ENCODE measurements around the gene WNT7B. TPM values are rescaled to one million over a fixed set of nuclear protein-coding genes. Genes with fewer than 3 reads are reported as not detected.

The WNT7B gene
- total and polyA plus RNA-seq, 2 of the 8 experiments (the other 6 are each of a cell fraction or from before 2014, with no cell fraction given), result 0.14 to 0.24 TPM

- H3K4me2 ChIP-seq (ENCODE audit: insufficient read depth in 1 of 2, low read depth in 2 of 2, low read length in 2 of 2), result no peak overlapping the region
- H3K4me1 ChIP-seq (replicated peaks in 1 of 4; ENCODE audit: control insufficient read depth in 3 of 4, insufficient read depth in 4 of 4, low read length in 3 of 4), result no peaks in the 10 kb centered on the region
- no peak overlapping the region for H3K4me3 ChIP-seq (ENCODE audit: extremely low read depth in 1 of 4, insufficient read depth in 2 of 4, low read depth in 3 of 4, low read length in 4 of 4)
- peaks cover 0 to 2% of the 10 kb centered on the region in 2 experiments for H4K20me1 ChIP-seq (replicated peaks in 1 of 2; ENCODE audit: control insufficient read depth in 1 of 2, insufficient read depth in 2 of 2, low read length in 2 of 2)
- no peak overlapping the region for H4K5ac ChIP-seq (ENCODE audit: insufficient read length, low read depth, low read length)
- no peak overlapping the region for H3K27ac ChIP-seq (ENCODE audit: low read depth, low read length)
- H3K18ac ChIP-seq (ENCODE audit: extremely low read depth, low read length), result no peak overlapping the region
- no peak overlapping the region for H2BK5ac ChIP-seq (ENCODE audit: low read depth, low read length)
- no peak overlapping the region for H2BK12ac ChIP-seq (ENCODE audit: low read depth, low read length)
- no peak overlapping the region for H2BK20ac ChIP-seq (ENCODE audit: low read length)
- no peaks in the 10 kb centered on the region for H3K36me3 ChIP-seq (ENCODE audit: control insufficient read depth in 2 of 4, insufficient read depth in 4 of 4, low read length in 3 of 4)
- no peaks in the 10 kb centered on the region for H3K9me3 ChIP-seq (ENCODE audit: insufficient read depth in 2 of 2, low read depth in 1 of 2, low read length in 1 of 2)
- H3K27me3 ChIP-seq (replicated peaks in 1 of 4; ENCODE audit: control insufficient read depth in 3 of 4, extremely low read depth in 1 of 4, insufficient read depth in 3 of 4, low read length in 3 of 4), result no peaks in the 10 kb centered on the region
- H3K56ac ChIP-seq (replicated peaks; ENCODE audit: insufficient read length, low read depth, low read length), result no peak overlapping the region
- no peak overlapping the region for H4K8ac ChIP-seq (ENCODE audit: extremely low read depth, insufficient read depth, low read length)
- ChIA-PET CTCF (ENCODE audit: partially characterized antibody) (interaction anchor here (0.9 kb wide), 1 partner anchor 63 kb away, joined by 3 read pairs; no protein-coding TSS in a partner anchor), POLR2A (ENCODE audit: partially characterized antibody) (interaction anchor here (1.0 kb wide), 1 partner anchor 9 kb away, joined by 3 read pairs; no protein-coding TSS in a partner anchor)
- no peak overlapping the region for H3K9ac ChIP-seq (replicated peaks in 1 of 4; ENCODE audit: extremely low read depth in 1 of 4, low read depth in 3 of 4, low read length in 3 of 4)
- no peak overlapping the region for H2BK15ac ChIP-seq (ENCODE audit: low read length)
- H4K91ac ChIP-seq (replicated peaks; ENCODE audit: insufficient read length, low read length), result no peak overlapping the region
- H2BK120ac ChIP-seq (replicated peaks; ENCODE audit: low read depth, low read length), result no peak overlapping the region
- no peak for DNase-seq (ENCODE audit: low read depth in 1 of 2, low spot score in 2 of 2)
- H3K79me1 ChIP-seq (ENCODE audit: low read depth, low read length), result no peaks in the 10 kb centered on the region
- H3K4ac ChIP-seq (replicated peaks; ENCODE audit: insufficient read length, low read depth, low read length), result no peak overlapping the region
- H3K79me2 ChIP-seq (ENCODE audit: control insufficient read depth in 1 of 2, insufficient read depth in 2 of 2, low read length in 2 of 2), result no peaks in the 10 kb centered on the region
- H3K14ac ChIP-seq (ENCODE audit: insufficient read length), result no peak overlapping the region
- FAIRE-seq, result no peak
- 77% methylated on average over 11 of the region's 11 CpGs; no CpG with 5 or more reads in 1 of the 2 experiments for WGBS, 2 experiments (ENCODE audit: extremely low coverage in 1 of 2, insufficient coverage in 1 of 2, insufficient read length in 1 of 2, insufficient replicate concordance in 2 of 2, low coverage in 1 of 2, low lambda C conversion rate in 2 of 2, missing lambda C conversion rate in 1 of 2)
- no peak overlapping the region for H2AK5ac ChIP-seq (ENCODE audit: low read depth, low read length)
- H3K23ac ChIP-seq (ENCODE audit: insufficient read length), result no peak overlapping the region
- H2AFZ ChIP-seq (ENCODE audit: low read length), result no peak overlapping the region
- H3K23me2 ChIP-seq (ENCODE audit: low read depth, low read length), result peaks cover 7% of the 10 kb centered on the region; the same call in 1 of the 2 replicates
- TF ChIP-seq PHF8 (conservative IDR thresholded peaks at IDR 0.05; ENCODE audit: low read depth, low read length), result no peak
- no peak for TF ChIP-seq MAFK (IDR thresholded peaks at IDR 0.05; ENCODE audit: low read depth, low read length)
- no peak for TF ChIP-seq GABPA (IDR thresholded peaks at IDR 0.05; ENCODE audit: borderline replicate concordance, insufficient read depth, low read length)
- no peak for TF ChIP-seq TEAD4 (IDR thresholded peaks at IDR 0.05; ENCODE audit: low read depth, low read length)
- TF ChIP-seq RNF2 (IDR thresholded peaks at IDR 0.05; ENCODE audit: borderline replicate concordance, low read depth, low read length, missing control alignments, poor library complexity, severe bottlenecking), result no peak
- no peak for TF ChIP-seq CEBPB (IDR thresholded peaks at IDR 0.05; ENCODE audit: low read depth, low read length)
- no peak for TF ChIP-seq JUN (IDR thresholded peaks at IDR 0.05; ENCODE audit: low read depth, low read length)
- no peak for TF ChIP-seq RFX5 (IDR thresholded peaks at IDR 0.05; ENCODE audit: borderline replicate concordance, low read depth, low read length)
- TF ChIP-seq EGR1 (IDR thresholded peaks at IDR 0.05; ENCODE audit: borderline replicate concordance, low read depth, low read length), result no peak
- no peak for TF ChIP-seq EP300 (IDR thresholded peaks at IDR 0.05; ENCODE audit: borderline replicate concordance in 1 of 2, low read depth in 2 of 2, low read length in 2 of 2)
- TF ChIP-seq SIX5 (IDR thresholded peaks at IDR 0.05; ENCODE audit: low read depth, low read length), result no peak
- TF ChIP-seq SP2 (IDR thresholded peaks at IDR 0.05; ENCODE audit: low read length), result no peak
- no peak for TF ChIP-seq BRCA1 (IDR thresholded peaks at IDR 0.05; ENCODE audit: low read depth, low read length)
- no peak for TF ChIP-seq CBX8 (IDR thresholded peaks at IDR 0.05; ENCODE audit: borderline replicate concordance, low read depth, low read length)
These were observed 50.5 kb downstream of the WNT7B start for GRCh38 chr22:45926433-45926832.
